CD4-positive, alpha-beta T cell treated with Interleukin-6 at 100 ng/mL for 8 hours (primary cell): ENCODE measurements around the gene EIF4E.
"Not testable (repeated sequence)": the region's sequence is repeated elsewhere in the genome, so short reads cannot be mapped to it uniquely, and the experiment has no call there.

ENCODE experiments used
- DNase-seq: peaks from one replicate; pipeline ENCODE4 v3.0.0-alpha.2; 2020; ENCODE audit warnings: mixed read lengths, low spot score

The EIF4E gene

GRCh38 chr4:98932539-98932938 lies 3.6 kb upstream of the EIF4E start:
- no peak for DNase-seq

- DNase-seq: no peak
These were observed 1.5 kb upstream of the EIF4E start for GRCh38 chr4:98930311-98930865.

GRCh38 chr4:98929341-98930267 lies 671 bp upstream of the EIF4E start:
- DNase-seq: peak; percentile 49

GRCh38 chr4:98928131-98928504 lies 815 bp downstream of the EIF4E start:
- DNase-seq: peak; percentile 43

GRCh38 chr4:98926257-98926656 lies 2.7 kb downstream of the EIF4E start:
- DNase-seq: not testable (repeated sequence)

GRCh38 chr4:98921292-98921691 lies 7.6 kb downstream of the EIF4E start:
- no peak for DNase-seq

- DNase-seq: no peak
These were observed 8.9 kb downstream of the EIF4E start for GRCh38 chr4:98919996-98920395.

GRCh38 chr4:98910728-98911127 lies 18.2 kb downstream of the EIF4E start:
- DNase-seq: not testable (repeated sequence)

GRCh38 chr4:98909646-98910401 lies 19.1 kb downstream of the EIF4E start:
- DNase-seq: no peak

GRCh38 chr4:98908703-98909262 lies 20.1 kb downstream of the EIF4E start:
- DNase-seq: no peak

GRCh38 chr4:98908182-98908581 lies 20.8 kb downstream of the EIF4E start:
- DNase-seq: no peak

- no peak for DNase-seq
These were observed 23.1 kb downstream of the EIF4E start for GRCh38 chr4:98905839-98906238.

- no peak for DNase-seq
These were observed 23.6 kb downstream of the EIF4E start for GRCh38 chr4:98905297-98905696.

GRCh38 chr4:98903963-98904362 lies 25.0 kb downstream of the EIF4E start:
- DNase-seq: no peak

- DNase-seq: no peak
These were observed 25.4 kb downstream of the EIF4E start for GRCh38 chr4:98903561-98903960.

- DNase-seq: no peak
These were observed 29.7 kb downstream of the EIF4E start for GRCh38 chr4:98899277-98899676.

GRCh38 chr4:98891478-98892337 lies 37.2 kb downstream of the EIF4E start:
- no peak for DNase-seq

GRCh38 chr4:98890702-98891455 lies 38.1 kb downstream of the EIF4E start:
- no peak for DNase-seq

GRCh38 chr4:98887145-98887544 lies 41.8 kb downstream of the EIF4E start:
- no peak for DNase-seq

- DNase-seq: not testable (repeated sequence)
These were observed 42.6 kb downstream of the EIF4E start for GRCh38 chr4:98886382-98886781.

GRCh38 chr4:98880884-98881283 lies 48.0 kb downstream of the EIF4E start:
- not testable (repeated sequence) for DNase-seq
